Measurements from ENCODE around the gene EDEM1.

EDEM1 gene

GRCh38 chr3:5202222-5202621 lies 14.7 kb downstream of the EDEM1 start:
- ATAC-seq (ENCODE audit: insufficient read depth, low read depth) (no peak), DNase-seq (no peak)
- Histone ChIP-seq H3K4me3 (ENCODE audit: low read depth in 1 of 2, low read length in 2 of 2) (no peak overlapping the region), H3K9ac (ENCODE audit: low read depth, low read length) (no peak overlapping the region), H3K4me1 (ENCODE audit: insufficient read depth, low read length) (peaks cover 25% of the 10 kb centered on the region), H3K9me3 (ENCODE audit: insufficient read depth, low read length, severe bottlenecking) (no peaks in the 10 kb centered on the region), H3K27me3 (ENCODE audit: insufficient read depth, low read length, poor library complexity) (no peaks in the 10 kb centered on the region), H3K79me2 (ENCODE audit: insufficient read depth, low read length) (peaks cover 92% of the 10 kb centered on the region), H3K36me3 (ENCODE audit: insufficient read depth, low read length) (peaks cover 92% of the 10 kb centered on the region), H4K20me1 (ENCODE audit: insufficient read depth, low read length) (peaks cover 21% of the 10 kb centered on the region), H3K4me2 (ENCODE audit: insufficient read depth, low read length) (no peak overlapping the region), H3K27ac (ENCODE audit: low read length) (peak overlapping the region; percentile 8; the same call in 1 of the 2 replicates), H2AFZ (ENCODE audit: low read depth, low read length) (no peak overlapping the region)
- TF ChIP-seq EZH2 (IDR thresholded peaks at IDR 0.05; ENCODE audit: borderline replicate concordance, low read depth, low read length, severe bottlenecking) (no peak), CTCF (IDR thresholded peaks at IDR 0.05; ENCODE audit: borderline replicate concordance, extremely low read depth, low read length, poor library complexity, severe bottlenecking) (no peak)

- DNase-seq, result no peak
- TF ChIP-seq EZH2 (IDR thresholded peaks at IDR 0.05; ENCODE audit: borderline replicate concordance, low read depth, low read length, severe bottlenecking) (no peak), CTCF (IDR thresholded peaks at IDR 0.05; ENCODE audit: borderline replicate concordance, extremely low read depth, low read length, poor library complexity, severe bottlenecking) (no peak)
- Histone ChIP-seq H3K27ac (ENCODE audit: low read length) (peak overlapping the region; percentile 60), H2AFZ (ENCODE audit: low read depth, low read length) (no peak overlapping the region), H3K79me2 (ENCODE audit: insufficient read depth, low read length) (peaks cover 100% of the 10 kb centered on the region), H3K9me3 (ENCODE audit: insufficient read depth, low read length, severe bottlenecking) (no peaks in the 10 kb centered on the region), H3K27me3 (ENCODE audit: insufficient read depth, low read length, poor library complexity) (no peaks in the 10 kb centered on the region), H3K36me3 (ENCODE audit: insufficient read depth, low read length) (peaks cover 100% of the 10 kb centered on the region), H4K20me1 (ENCODE audit: insufficient read depth, low read length) (peaks cover 36% of the 10 kb centered on the region), H3K4me3 (ENCODE audit: low read depth in 1 of 2, low read length in 2 of 2) (no peak overlapping the region), H3K4me2 (ENCODE audit: insufficient read depth, low read length) (no peak overlapping the region), H3K4me1 (ENCODE audit: insufficient read depth, low read length) (no peaks in the 10 kb centered on the region), H3K9ac (ENCODE audit: low read depth, low read length) (no peak overlapping the region)
- peak; percentile 25; the same call in 2 of the 3 replicates for ATAC-seq (ENCODE audit: insufficient read depth, low read depth)
Measured at GRCh38 chr3:5205165-5205941, 17.8 kb downstream of the EDEM1 start.

GRCh38 chr3:5210926-5211325 lies 23.4 kb downstream of the EDEM1 start:
- Histone ChIP-seq H3K79me2 (ENCODE audit: insufficient read depth, low read length) (peaks cover 63% of the 10 kb centered on the region), H3K4me2 (ENCODE audit: insufficient read depth, low read length) (no peak overlapping the region), H2AFZ (ENCODE audit: low read depth, low read length) (no peak overlapping the region), H3K9me3 (ENCODE audit: insufficient read depth, low read length, severe bottlenecking) (no peaks in the 10 kb centered on the region), H3K4me1 (ENCODE audit: insufficient read depth, low read length) (no peaks in the 10 kb centered on the region), H3K9ac (ENCODE audit: low read depth, low read length) (no peak overlapping the region), H3K27me3 (ENCODE audit: insufficient read depth, low read length, poor library complexity) (no peaks in the 10 kb centered on the region), H4K20me1 (ENCODE audit: insufficient read depth, low read length) (peaks cover 62% of the 10 kb centered on the region), H3K36me3 (ENCODE audit: insufficient read depth, low read length) (peaks cover 100% of the 10 kb centered on the region), H3K27ac (ENCODE audit: low read length) (no peak overlapping the region), H3K4me3 (ENCODE audit: low read depth in 1 of 2, low read length in 2 of 2) (no peak overlapping the region)
- no peak for ATAC-seq (ENCODE audit: insufficient read depth, low read depth)
- DNase-seq, result no peak
- TF ChIP-seq CTCF (IDR thresholded peaks at IDR 0.05; ENCODE audit: borderline replicate concordance, extremely low read depth, low read length, poor library complexity, severe bottlenecking) (no peak), EZH2 (IDR thresholded peaks at IDR 0.05; ENCODE audit: borderline replicate concordance, low read depth, low read length, severe bottlenecking) (no peak)
